SK-N-DZ (cell line): ENCODE results near the gene KIF3C.
A peak's percentile ranks its signal among the peaks of the same experiment; 100 is the strongest.
"Not testable (repeated sequence)": the region's sequence is repeated elsewhere in the genome, so short reads cannot be mapped to it uniquely, and the experiment has no call there.

ENCODE experiments used
- DNase-seq: peaks from one replicate; pipeline ENCODE4 v3.0.0-alpha.2; 2015; ENCODE audit warnings: low spot score

KIF3C gene

GRCh38 chr2:25917411-25917810 is 64.9 kb downstream of the KIF3C start:
- not testable (repeated sequence) for DNase-seq

GRCh38 chr2:25915944-25916772 is 66.1 kb downstream of the KIF3C start:
- DNase-seq = not testable (repeated sequence)

GRCh38 chr2:25915411-25915810 is 66.9 kb downstream of the KIF3C start:
- not testable (repeated sequence) for DNase-seq

GRCh38 chr2:25913696-25913973 is 68.7 kb downstream of the KIF3C start:
- DNase-seq = not testable (repeated sequence)

- peak; percentile 25 for DNase-seq
Measured at GRCh38 chr2:25912851-25913695, 69.2 kb downstream of the KIF3C start.

- DNase-seq = not testable (repeated sequence)
Measured at GRCh38 chr2:25909574-25909973, 72.7 kb downstream of the KIF3C start.

GRCh38 chr2:25905126-25905525 is 77.2 kb downstream of the KIF3C start:
- no peak for DNase-seq

GRCh38 chr2:25903216-25903776 is 79.0 kb downstream of the KIF3C start:
- peak; percentile 11 for DNase-seq

- DNase-seq = no peak
Measured at GRCh38 chr2:25899404-25899970, 82.8 kb downstream of the KIF3C start.

GRCh38 chr2:25897506-25897905 is 84.8 kb downstream of the KIF3C start:
- no peak for DNase-seq

- not testable (repeated sequence) for DNase-seq
Measured at GRCh38 chr2:25896308-25896707, 86.0 kb downstream of the KIF3C start.

GRCh38 chr2:25895610-25896009 is 86.7 kb downstream of the KIF3C start:
- DNase-seq = no peak

GRCh38 chr2:25895018-25895417 is 87.3 kb downstream of the KIF3C start:
- no peak for DNase-seq

- DNase-seq = no peak
Measured at GRCh38 chr2:25894135-25894830, 88.0 kb downstream of the KIF3C start.

- DNase-seq = no peak
Measured at GRCh38 chr2:25891672-25892071, 90.6 kb downstream of the KIF3C start.

GRCh38 chr2:25887624-25888242 is 94.6 kb downstream of the KIF3C start:
- DNase-seq = no peak

- DNase-seq = no peak
Measured at GRCh38 chr2:25885933-25886332, 96.4 kb downstream of the KIF3C start.

GRCh38 chr2:25881764-25882163 is 100.5 kb downstream of the KIF3C start:
- no peak for DNase-seq

- no peak for DNase-seq
Measured at GRCh38 chr2:25879133-25879730, 103.1 kb downstream of the KIF3C start.

GRCh38 chr2:25878361-25879132 is 103.8 kb downstream of the KIF3C start, which contains the start of gene ASXL2:
ASXL2 (minus strand) TSS chr2:25878487; CDS start chr2:25878222, 265 bp downstream.
- peak; percentile 95 for DNase-seq
